GM23248 (cell line): Measurements from ENCODE around the gene CNTN1.

Source experiments
- EZH2 ChIP-seq: fragments of 200-600 bp; sonication (generic); IDR thresholded peaks from 2 replicates; pipeline ENCODE4 v1.6.1; 2018; ENCODE audit warnings: antibody characterized with exemption, mild to moderate bottlenecking; ENCODE audit not compliant: insufficient read depth, poor library complexity, severe bottlenecking
- EZH2phosphoT487 ChIP-seq: fragments of 200-600 bp; sonication (generic); IDR thresholded peaks from 2 replicates; pipeline ENCODE4 v1.6.1; 2018; ENCODE audit warnings: antibody characterized with exemption, moderate library complexity, mild to moderate bottlenecking, low read depth; ENCODE audit not compliant: insufficient read depth

- no peak for TF ChIP-seq EZH2
- TF ChIP-seq EZH2phosphoT487 = no peak
Measured at GRCh38 chr12:40788276-40788675, 96.0 kb downstream of the CNTN1 start.
